ENCODE results near the gene CEBPA.

The CEBPA gene

DNA sequence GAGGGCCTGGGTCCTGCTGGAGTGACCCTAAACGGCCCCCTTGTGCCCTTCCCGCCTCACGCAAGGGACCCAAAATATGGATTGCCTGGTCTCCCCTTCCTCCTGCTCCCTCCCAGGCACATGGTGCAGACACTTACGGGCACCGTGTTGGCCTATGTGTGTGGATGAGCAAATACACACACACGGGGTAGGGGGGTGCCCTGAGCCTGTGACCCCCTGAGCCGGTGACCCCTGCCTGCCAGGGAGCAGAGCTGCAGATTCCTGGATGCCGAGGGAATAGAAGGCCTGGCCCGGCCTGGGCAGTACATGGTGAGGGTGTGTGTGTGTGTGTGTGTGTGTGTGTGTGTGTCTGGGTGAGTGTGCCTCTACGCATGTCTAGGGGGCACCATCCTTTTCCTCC lies 33.3 kb downstream of the CEBPA start:
- Histone ChIP-seq H3K4me3 (ENCODE audit: low read depth in 1 of 2, low read length in 2 of 2) (no peak overlapping the region), H3K9ac (ENCODE audit: low read depth, low read length) (no peak overlapping the region)

GRCh38 chr19:33268162-33268991 lies 34.0 kb downstream of the CEBPA start:
- DNase-seq: no peak
- Histone ChIP-seq H2AFZ (ENCODE audit: low read depth, low read length) (no peak overlapping the region), H3K27ac (ENCODE audit: low read length) (no peak overlapping the region), H3K9ac (ENCODE audit: low read depth, low read length) (no peak overlapping the region), H3K4me3 (ENCODE audit: low read depth in 1 of 2, low read length in 2 of 2) (no peak overlapping the region), H4K20me1 (ENCODE audit: insufficient read depth, low read length) (peaks cover 8% of the 10 kb centered on the region; the same call in 1 of the 2 replicates), H3K27me3 (ENCODE audit: insufficient read depth, low read length, poor library complexity) (no peaks in the 10 kb centered on the region), H3K79me2 (ENCODE audit: insufficient read depth, low read length) (no peaks in the 10 kb centered on the region), H3K4me2 (ENCODE audit: insufficient read depth, low read length) (no peak overlapping the region), H3K4me1 (ENCODE audit: insufficient read depth, low read length) (no peaks in the 10 kb centered on the region), H3K9me3 (ENCODE audit: insufficient read depth, low read length, severe bottlenecking) (no peaks in the 10 kb centered on the region), H3K36me3 (ENCODE audit: insufficient read depth, low read length) (no peaks in the 10 kb centered on the region)
- no peak for ATAC-seq (ENCODE audit: insufficient read depth, low read depth)
- no peak for TF ChIP-seq CTCF (IDR thresholded peaks at IDR 0.05; ENCODE audit: borderline replicate concordance, extremely low read depth, low read length, poor library complexity, severe bottlenecking)
- TF ChIP-seq EZH2 (IDR thresholded peaks at IDR 0.05; ENCODE audit: borderline replicate concordance, low read depth, low read length, severe bottlenecking): no peak

More for the DNA sequence above, 33.3 kb downstream of the CEBPA start:
- Histone ChIP-seq H3K4me2 (ENCODE audit: insufficient read depth, low read length) (no peak overlapping the region), H3K4me1 (ENCODE audit: insufficient read depth, low read length) (no peaks in the 10 kb centered on the region), H4K20me1 (ENCODE audit: insufficient read depth, low read length) (peaks cover 8% of the 10 kb centered on the region; the same call in 1 of the 2 replicates), H3K9me3 (ENCODE audit: insufficient read depth, low read length, severe bottlenecking) (no peaks in the 10 kb centered on the region), H3K27me3 (ENCODE audit: insufficient read depth, low read length, poor library complexity) (no peaks in the 10 kb centered on the region), H3K79me2 (ENCODE audit: insufficient read depth, low read length) (no peaks in the 10 kb centered on the region), H2AFZ (ENCODE audit: low read depth, low read length) (no peak overlapping the region), H3K36me3 (ENCODE audit: insufficient read depth, low read length) (no peaks in the 10 kb centered on the region), H3K27ac (ENCODE audit: low read length) (no peak overlapping the region)
- TF ChIP-seq EZH2 (IDR thresholded peaks at IDR 0.05; ENCODE audit: borderline replicate concordance, low read depth, low read length, severe bottlenecking): no peak
- no peak for TF ChIP-seq CTCF (IDR thresholded peaks at IDR 0.05; ENCODE audit: borderline replicate concordance, extremely low read depth, low read length, poor library complexity, severe bottlenecking)
- DNase-seq (no peak), ATAC-seq (ENCODE audit: insufficient read depth, low read depth) (no peak)

GRCh38 chr19:33267706-33268105 lies 34.6 kb downstream of the CEBPA start:
- no peaks in the 10 kb centered on the region for H3K36me3 ChIP-seq (ENCODE audit: insufficient read depth, low read length)
- H3K4me3 ChIP-seq (ENCODE audit: low read depth in 1 of 2, low read length in 2 of 2): no peak overlapping the region
- TF ChIP-seq CTCF (IDR thresholded peaks at IDR 0.05; ENCODE audit: borderline replicate concordance, extremely low read depth, low read length, poor library complexity, severe bottlenecking) (no peak), EZH2 (IDR thresholded peaks at IDR 0.05; ENCODE audit: borderline replicate concordance, low read depth, low read length, severe bottlenecking) (no peak)
- H3K9ac ChIP-seq (ENCODE audit: low read depth, low read length): no peak overlapping the region
- no peak overlapping the region for H3K4me2 ChIP-seq (ENCODE audit: insufficient read depth, low read length)
- H3K27me3 ChIP-seq (ENCODE audit: insufficient read depth, low read length, poor library complexity): no peaks in the 10 kb centered on the region
- H3K4me1 ChIP-seq (ENCODE audit: insufficient read depth, low read length): no peaks in the 10 kb centered on the region
- DNase-seq (no peak), ATAC-seq (ENCODE audit: insufficient read depth, low read depth) (no peak)
- no peak overlapping the region for H2AFZ ChIP-seq (ENCODE audit: low read depth, low read length)
- H3K79me2 ChIP-seq (ENCODE audit: insufficient read depth, low read length): no peaks in the 10 kb centered on the region
- H3K9me3 ChIP-seq (ENCODE audit: insufficient read depth, low read length, severe bottlenecking): no peaks in the 10 kb centered on the region
- peaks cover 8% of the 10 kb centered on the region; the same call in 1 of the 2 replicates for H4K20me1 ChIP-seq (ENCODE audit: insufficient read depth, low read length)
- no peak overlapping the region for H3K27ac ChIP-seq (ENCODE audit: low read length)
